Measurements from ENCODE around the gene C11orf91.
A peak's percentile ranks its signal among the peaks of the same experiment; 100 is the strongest.
"Not testable (repeated sequence)": the region's sequence is repeated elsewhere in the genome, so short reads cannot be mapped to it uniquely, and the experiment has no call there.

C11orf91 gene

GRCh38 chr11:33708985-33709384 is 8.4 kb upstream of the C11orf91 start:
- Histone ChIP-seq H3K4me3 (ENCODE audit: low read depth, low read length) (no peak overlapping the region), H3K27ac (no peak overlapping the region), H3K36me3 (peaks cover 20% of the 10 kb centered on the region), H3K27me3 (ENCODE audit: insufficient read depth, low read depth, severe bottlenecking) (no peaks in the 10 kb centered on the region), H3K9me3 (ENCODE audit: severe bottlenecking) (no peaks in the 10 kb centered on the region)
- no peak for TF ChIP-seq CTCF (IDR thresholded peaks at IDR 0.05; ENCODE audit: low read depth, low read length)
- no peak for DNase-seq

GRCh38 chr11:33707831-33708230 is 7.2 kb upstream of the C11orf91 start:
- H3K9me3 ChIP-seq (ENCODE audit: severe bottlenecking); H3K27me3 ChIP-seq (ENCODE audit: insufficient read depth, low read depth, severe bottlenecking); H3K4me3 ChIP-seq (ENCODE audit: low read depth, low read length); DNase-seq; H3K27ac ChIP-seq: not testable (repeated sequence)
- H3K36me3 ChIP-seq, result peaks cover 17% of the 10 kb centered on the region

- no peak overlapping the region for H3K4me3 ChIP-seq (ENCODE audit: low read depth, low read length)
- H3K27ac ChIP-seq, result no peak overlapping the region
- DNase-seq, result no peak
- no peaks in the 10 kb centered on the region for H3K27me3 ChIP-seq (ENCODE audit: insufficient read depth, low read depth, severe bottlenecking)
- no peaks in the 10 kb centered on the region for H3K9me3 ChIP-seq (ENCODE audit: severe bottlenecking)
- H3K36me3 ChIP-seq, result peaks cover 17% of the 10 kb centered on the region
- no peak for TF ChIP-seq CTCF (IDR thresholded peaks at IDR 0.05; ENCODE audit: low read depth, low read length)
Observed at GRCh38 chr11:33706966-33707365, 6.3 kb upstream of the C11orf91 start.

GRCh38 chr11:33706546-33706945 is 5.9 kb upstream of the C11orf91 start:
- Histone ChIP-seq H3K36me3 (peaks cover 17% of the 10 kb centered on the region), H3K4me3 (ENCODE audit: low read depth, low read length) (no peak overlapping the region), H3K27ac (no peak overlapping the region), H3K9me3 (ENCODE audit: severe bottlenecking) (no peaks in the 10 kb centered on the region), H3K27me3 (ENCODE audit: insufficient read depth, low read depth, severe bottlenecking) (no peaks in the 10 kb centered on the region)
- DNase-seq, result no peak
- TF ChIP-seq CTCF (IDR thresholded peaks at IDR 0.05; ENCODE audit: low read depth, low read length), result no peak

- Histone ChIP-seq H3K27me3 (ENCODE audit: insufficient read depth, low read depth, severe bottlenecking) (no peaks in the 10 kb centered on the region), H3K36me3 (peaks cover 8% of the 10 kb centered on the region), H3K27ac (no peak overlapping the region), H3K4me3 (ENCODE audit: low read depth, low read length) (no peak overlapping the region), H3K9me3 (ENCODE audit: severe bottlenecking) (no peaks in the 10 kb centered on the region)
- no peak for TF ChIP-seq CTCF (IDR thresholded peaks at IDR 0.05; ENCODE audit: low read depth, low read length)
- DNase-seq, result no peak
Observed at GRCh38 chr11:33704240-33705002, 3.8 kb upstream of the C11orf91 start.

GRCh38 chr11:33703788-33704187 is 3.2 kb upstream of the C11orf91 start:
- Histone ChIP-seq H3K9me3 (ENCODE audit: severe bottlenecking) (no peaks in the 10 kb centered on the region), H3K4me3 (ENCODE audit: low read depth, low read length) (no peak overlapping the region), H3K36me3 (peaks cover 2% of the 10 kb centered on the region), H3K27me3 (ENCODE audit: insufficient read depth, low read depth, severe bottlenecking) (no peaks in the 10 kb centered on the region), H3K27ac (no peak overlapping the region)
- DNase-seq, result peak; percentile 18
- no peak for TF ChIP-seq CTCF (IDR thresholded peaks at IDR 0.05; ENCODE audit: low read depth, low read length)

All from WERI-Rb-1 (cell line).